HG03135 (cell line): ENCODE results near the gene C1orf174.

Experiments used
- ATAC-seq: cut with Tn5 transposase; IDR thresholded peaks from one replicate; pipeline ENCODE4 v1.9.1; 2021; ENCODE audit warnings: mild to moderate bottlenecking, moderate library complexity; ENCODE audit not compliant: unreplicated experiment

C1orf174 gene

DNA sequence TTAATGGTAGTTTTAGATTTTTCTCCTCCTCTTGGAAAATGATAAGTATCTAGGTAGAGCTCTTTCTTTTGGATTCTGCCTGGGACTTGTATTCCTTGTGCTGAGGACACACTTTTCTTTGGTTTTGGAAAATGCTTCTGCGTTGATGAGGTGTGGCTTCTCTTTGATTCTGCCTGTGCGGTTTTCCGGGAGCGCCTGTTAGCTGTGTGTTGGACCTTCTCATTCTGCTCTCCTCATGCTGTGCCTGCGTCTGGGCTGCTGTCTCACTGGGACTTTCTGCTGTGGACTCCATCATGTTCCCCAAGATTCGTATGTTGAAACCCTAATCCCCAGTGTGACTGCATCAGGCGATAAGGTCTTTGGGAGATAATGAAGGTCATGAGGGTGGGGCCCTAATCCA lies 21.0 kb downstream of the C1orf174 start:
- ATAC-seq: no peak

GRCh38 chr1:3876716-3877115 lies 23.4 kb downstream of the C1orf174 start:
- no peak for ATAC-seq

DNA sequence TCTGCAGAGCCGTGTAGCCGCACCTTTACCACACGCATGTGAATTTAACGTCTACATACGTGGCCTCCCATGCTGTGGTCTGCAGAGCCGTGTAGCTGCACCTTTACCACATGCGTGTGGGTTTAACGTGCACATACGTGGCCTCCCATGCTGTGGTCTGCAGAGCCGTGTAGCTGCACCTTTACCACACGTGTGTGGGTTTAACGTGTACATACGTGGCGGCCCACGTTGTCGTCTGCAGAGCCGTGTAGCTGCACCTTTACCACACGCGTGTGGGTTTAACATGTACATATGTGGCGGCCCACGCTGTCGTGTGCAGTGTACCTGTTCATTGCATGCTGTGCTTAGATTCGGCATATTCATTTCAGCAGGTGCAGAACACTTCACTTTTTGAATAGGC lies 25.3 kb downstream of the C1orf174 start:
- ATAC-seq: no peak

- ATAC-seq: no peak
Measured at GRCh38 chr1:3872546-3872945, 27.5 kb downstream of the C1orf174 start.

DNA sequence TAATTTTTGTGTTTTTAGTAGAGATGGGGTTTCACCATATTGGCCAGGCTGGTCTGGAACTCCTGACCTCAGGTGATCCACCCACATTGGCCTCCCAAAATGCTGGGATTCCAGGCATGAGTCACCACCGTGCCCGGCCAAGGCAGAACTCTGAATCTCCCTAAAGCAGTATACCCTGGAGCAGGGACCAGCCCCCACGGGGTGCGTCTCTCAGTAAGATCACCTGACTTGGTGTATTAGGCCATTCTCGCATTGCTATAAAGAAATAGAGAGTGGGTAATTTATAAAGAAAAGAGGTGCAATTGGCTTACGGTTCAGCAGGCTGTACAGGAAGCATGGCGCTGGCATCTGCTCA lies 28.6 kb downstream of the C1orf174 start:
- ATAC-seq: no peak

DNA sequence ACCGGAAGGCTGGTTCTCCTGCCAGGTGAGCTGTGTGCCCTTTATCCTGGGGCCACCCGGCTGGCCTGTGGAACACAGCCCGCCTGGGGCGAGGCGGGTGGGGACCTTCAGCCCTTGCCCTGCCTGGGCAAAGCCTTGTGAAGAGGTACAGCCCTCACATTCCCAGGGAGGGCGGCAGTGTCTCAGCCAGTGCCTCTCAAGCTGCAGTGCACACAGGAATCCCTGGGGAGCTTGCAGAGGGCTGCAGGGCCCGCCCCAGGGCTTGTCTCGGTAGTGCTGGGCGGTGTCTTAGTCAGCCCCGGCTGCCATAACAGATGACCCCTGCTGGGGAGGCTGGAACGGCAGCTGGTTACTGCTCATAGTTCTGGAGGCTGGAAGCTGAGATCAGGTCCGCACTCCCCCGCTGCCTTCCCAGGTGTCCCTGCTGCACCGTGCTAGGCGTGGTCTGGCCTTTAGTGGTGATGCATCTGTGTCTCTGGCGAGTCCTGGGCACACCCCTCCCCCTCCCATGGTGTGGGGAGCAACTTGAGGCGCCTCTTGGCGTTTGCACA lies 30.2 kb downstream of the C1orf174 start:
- no peak for ATAC-seq

GRCh38 chr1:3868464-3869006 lies 31.5 kb downstream of the C1orf174 start:
- no peak for ATAC-seq

DNA sequence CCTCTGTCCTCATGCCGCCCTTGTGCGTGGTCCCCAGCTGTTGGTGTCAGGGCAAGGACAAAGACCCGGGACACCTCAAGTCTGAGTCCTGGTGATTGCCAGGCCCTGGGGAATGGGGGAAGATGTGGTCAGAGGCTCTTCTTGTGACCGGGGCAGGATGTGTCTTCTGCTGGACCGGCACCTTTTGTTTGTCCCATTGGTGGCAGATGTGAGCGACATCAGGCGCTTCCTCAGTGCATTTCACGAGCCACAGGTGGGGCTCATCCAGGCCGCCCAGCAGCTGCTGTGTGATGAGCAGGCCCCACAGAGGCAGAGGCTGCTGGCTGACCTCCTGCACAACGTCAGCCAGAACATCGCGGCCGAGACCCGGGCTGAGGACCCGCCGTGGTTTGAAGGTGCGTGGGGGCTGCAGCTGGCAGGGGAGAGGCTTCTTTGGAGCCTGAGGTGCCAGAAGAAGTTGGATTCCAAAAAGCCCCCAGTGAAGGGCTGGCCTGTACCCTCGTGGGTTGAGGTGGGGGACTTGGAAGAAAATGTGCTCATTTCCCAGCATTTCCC lies 34.4 kb downstream of the C1orf174 start:
- ATAC-seq: no peak

GRCh38 chr1:3864884-3865283 lies 35.2 kb downstream of the C1orf174 start:
- no peak for ATAC-seq

DNA sequence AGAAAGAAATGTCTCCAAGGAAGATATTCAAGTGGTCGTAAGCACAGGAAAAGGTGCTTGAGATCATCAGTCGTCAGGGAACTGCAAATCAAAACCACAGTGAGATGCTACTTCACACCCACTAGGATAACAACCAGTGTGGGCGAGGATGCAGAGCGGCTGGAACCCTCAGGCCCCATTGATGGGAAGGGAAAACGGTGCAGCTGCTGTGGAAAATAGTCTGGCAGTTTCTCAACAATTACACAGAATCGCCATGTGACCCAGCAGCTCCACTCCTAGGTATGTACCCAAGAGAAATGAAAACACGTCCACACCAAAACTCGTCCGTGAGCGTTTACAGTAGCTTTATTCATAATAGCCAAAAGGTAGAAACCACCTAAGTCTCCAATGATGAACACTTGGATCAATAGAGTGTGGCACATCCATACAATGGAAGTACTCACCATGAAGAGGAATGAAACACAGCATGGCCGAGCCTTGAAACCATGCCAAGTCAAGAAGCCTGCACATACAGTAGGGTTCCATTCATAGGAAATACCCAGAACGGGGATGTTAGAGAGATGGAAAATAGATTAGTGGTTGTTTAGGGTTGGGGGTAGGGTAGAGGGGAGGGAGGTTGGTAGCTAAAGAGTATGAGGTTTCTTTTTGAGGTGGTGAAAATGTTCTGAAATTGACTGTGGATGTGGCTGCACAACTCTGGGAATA lies 36.7 kb downstream of the C1orf174 start:
- no peak for ATAC-seq

- ATAC-seq: no peak
Measured at GRCh38 chr1:3858231-3858981, 41.7 kb downstream of the C1orf174 start.

- ATAC-seq: no peak
Measured at GRCh38 chr1:3857791-3858129, 42.3 kb downstream of the C1orf174 start.

GRCh38 chr1:3856923-3857790 lies 42.9 kb downstream of the C1orf174 start, which contains the start of the genes CEP104 and DFFB:
Gene CEP104 (minus strand): TSS chr1:3857211. CDS start chr1:3852407, 4,804 bp downstream.
Gene DFFB (plus strand): TSS chr1:3857476. CDS start chr1:3857604, 128 bp downstream.
- peak; percentile 96 for ATAC-seq

GRCh38 chr1:3852711-3853485 lies 47.2 kb downstream of the C1orf174 start:
- ATAC-seq: no peak

- no peak for ATAC-seq
Measured at GRCh38 chr1:3852091-3852490, 48.0 kb downstream of the C1orf174 start.

DNA sequence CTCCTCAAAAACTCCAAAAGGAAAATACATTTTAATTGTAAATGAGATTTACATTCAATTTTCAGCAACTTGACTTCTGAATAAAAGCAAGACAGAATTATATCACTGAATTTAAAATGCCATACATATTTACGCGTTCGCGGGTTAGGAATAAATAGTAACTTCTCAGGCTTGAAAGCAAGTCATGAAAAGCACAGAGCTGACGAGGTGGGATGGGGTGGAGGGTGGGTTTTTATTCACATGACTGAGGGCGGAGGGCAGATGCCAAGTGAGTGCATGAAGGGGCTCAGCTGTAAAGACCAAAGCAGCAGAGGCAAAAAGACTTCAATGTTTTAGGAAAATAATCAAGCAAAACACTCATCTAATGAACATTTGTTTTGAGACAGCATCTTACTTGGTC lies 48.8 kb downstream of the C1orf174 start:
- no peak for ATAC-seq

DNA sequence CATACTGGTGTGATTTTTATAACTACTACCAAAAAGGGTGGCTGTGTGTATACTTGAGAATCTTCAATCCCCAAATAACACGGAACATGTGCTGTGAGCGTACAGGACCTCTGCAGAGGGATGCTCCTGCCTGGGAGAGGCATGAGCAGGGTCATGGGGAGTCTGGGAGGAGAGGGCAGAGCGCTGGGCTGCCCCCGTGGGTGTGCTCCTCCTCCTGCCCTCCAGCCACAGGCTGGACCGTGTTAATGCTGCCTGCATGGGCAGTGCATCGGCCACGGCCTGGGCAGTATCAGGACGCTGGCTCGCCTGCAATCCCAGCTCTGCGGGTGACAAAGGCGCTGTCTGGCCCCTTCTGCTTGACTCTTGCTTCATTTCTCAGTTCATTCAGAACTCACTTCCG lies 49.2 kb downstream of the C1orf174 start:
- ATAC-seq: no peak

DNA sequence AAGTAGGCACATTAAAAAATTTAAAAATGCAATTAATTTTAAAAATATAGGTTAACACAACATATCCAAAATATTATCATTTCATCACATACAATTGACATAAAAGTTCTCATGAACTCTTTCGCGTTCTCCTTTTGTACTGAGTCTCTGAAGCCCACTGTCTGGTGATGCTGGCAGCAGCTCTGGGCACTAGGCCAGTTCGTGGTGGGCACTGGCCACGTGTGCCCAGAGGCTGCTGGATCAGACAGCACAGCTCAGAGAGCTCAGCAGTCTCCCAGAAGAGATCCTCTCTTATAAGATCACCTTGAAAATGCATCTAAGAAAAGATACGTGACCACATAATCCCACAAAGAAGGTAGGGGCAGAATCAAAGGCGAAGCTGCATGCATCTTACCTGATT lies 53.0 kb downstream of the C1orf174 start:
- ATAC-seq: no peak

GRCh38 chr1:3846541-3846940 lies 53.5 kb downstream of the C1orf174 start:
- no peak for ATAC-seq

DNA sequence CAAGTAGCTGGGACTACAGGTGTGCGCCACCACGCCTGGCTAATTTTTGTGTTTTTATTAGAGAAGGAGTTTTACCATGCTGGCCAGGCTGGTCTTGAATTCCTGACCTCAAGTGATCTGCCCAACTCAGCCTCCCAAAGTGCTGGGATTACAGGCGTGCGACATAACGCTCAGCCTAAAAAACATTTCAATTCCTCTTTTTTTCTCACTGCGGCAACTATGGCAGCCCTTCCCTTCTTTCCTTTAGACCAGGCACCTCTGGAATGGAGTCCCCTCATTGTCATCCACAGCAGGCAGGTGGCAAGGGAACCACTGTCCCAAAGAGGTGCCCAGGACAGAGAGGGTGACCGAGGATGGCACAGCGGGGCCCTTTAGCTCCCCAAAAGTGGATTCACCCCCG lies 57.2 kb downstream of the C1orf174 start:
- no peak for ATAC-seq
